Cardiac fibroblast (primary cell): Measurements from ENCODE around the gene CAMTA2.

Experiments used
- DNase-seq, 2 donors: peaks; one replicate each; pipeline versions ENCODE4 v3.0.0 to v3.0.0-alpha.2; 2010; ENCODE audit warnings: low read depth in 2 of 2
- H3K4me3 ChIP-seq, 2 donors: replicated peaks in 1 of 2; 1 replicate in 1 of 2; 2 replicates in 1 of 2; pipeline ENCODE4 v1.5.1; 2011; ENCODE audit warnings: low read depth in 2 of 2, low read length in 2 of 2, mild to moderate bottlenecking in 2 of 2, moderate library complexity in 1 of 2
- CTCF ChIP-seq: IDR thresholded peaks from one replicate; pipeline ENCODE4 v1.5.1; 2011; ENCODE audit warnings: low read depth, mild to moderate bottlenecking, low read length, inconsistent platforms

The CAMTA2 gene

GRCh38 chr17:4951486-4951885 is 36.0 kb downstream of the CAMTA2 start:
- no peak for TF ChIP-seq CTCF
- no peak overlapping the region for H3K4me3 ChIP-seq
- DNase-seq, result no peak

GRCh38 chr17:4950746-4951204 is 36.7 kb downstream of the CAMTA2 start, which contains the start of gene ENO3:
Gene ENO3, plus strand, starts transcription at chr17:4951119. Its CDS starts 711 bp downstream, at chr17:4951830.
- TF ChIP-seq CTCF, result no peak
- no peak for DNase-seq
- H3K4me3 ChIP-seq, result peak within 1 kb of the TSS; percentile 36 to 47

- H3K4me3 ChIP-seq, result peak overlapping the region; percentile 36 to 47
- TF ChIP-seq CTCF, result no peak
- no peak for DNase-seq
Measured at GRCh38 chr17:4950075-4950745, 37.3 kb downstream of the CAMTA2 start.

- TF ChIP-seq CTCF, result no peak
- peak; percentile 71 to 81 for DNase-seq
- H3K4me3 ChIP-seq, result peak overlapping the region; percentile 61 to 63
Measured at GRCh38 chr17:4949321-4950074, 38.0 kb downstream of the CAMTA2 start.

GRCh38 chr17:4948931-4949320 is 38.5 kb downstream of the CAMTA2 start:
- peak overlapping the region; percentile 61 to 98 for H3K4me3 ChIP-seq
- DNase-seq, result peak; percentile 89 to 94
- TF ChIP-seq CTCF, result no peak

GRCh38 chr17:4948166-4948930 is 39.1 kb downstream of the CAMTA2 start, which contains the start of gene PFN1:
Gene PFN1, minus strand, starts transcription at chr17:4948530. Its CDS starts 136 bp downstream, at chr17:4948394.
- peak within 1 kb of the TSS; percentile 98 to 99 for H3K4me3 ChIP-seq
- DNase-seq, result peak; percentile 96
- no peak for TF ChIP-seq CTCF
